Forelimb muscle (tissue), 1 donor: ENCODE results near the gene IGFBP6. TPM values are rescaled to one million over a fixed set of nuclear protein-coding genes. Genes with fewer than 3 reads are reported as not detected.

Experiments used
- DNase-seq: peaks from one replicate; pipeline ENCODE4 v3.0.0-alpha.2; 2013; ENCODE audit warnings: low read depth
- polyA plus RNA-seq: library from polyadenylated mRNA; unstranded; fragments of 120-200 nt; gene quantifications from one replicate; pipeline ENCODE4 v1.2.1, GENCODE V29; 2013; ENCODE audit not compliant: insufficient read length

The IGFBP6 gene
- polyA plus RNA-seq, 1 donor, result 59.2 TPM

DNA sequence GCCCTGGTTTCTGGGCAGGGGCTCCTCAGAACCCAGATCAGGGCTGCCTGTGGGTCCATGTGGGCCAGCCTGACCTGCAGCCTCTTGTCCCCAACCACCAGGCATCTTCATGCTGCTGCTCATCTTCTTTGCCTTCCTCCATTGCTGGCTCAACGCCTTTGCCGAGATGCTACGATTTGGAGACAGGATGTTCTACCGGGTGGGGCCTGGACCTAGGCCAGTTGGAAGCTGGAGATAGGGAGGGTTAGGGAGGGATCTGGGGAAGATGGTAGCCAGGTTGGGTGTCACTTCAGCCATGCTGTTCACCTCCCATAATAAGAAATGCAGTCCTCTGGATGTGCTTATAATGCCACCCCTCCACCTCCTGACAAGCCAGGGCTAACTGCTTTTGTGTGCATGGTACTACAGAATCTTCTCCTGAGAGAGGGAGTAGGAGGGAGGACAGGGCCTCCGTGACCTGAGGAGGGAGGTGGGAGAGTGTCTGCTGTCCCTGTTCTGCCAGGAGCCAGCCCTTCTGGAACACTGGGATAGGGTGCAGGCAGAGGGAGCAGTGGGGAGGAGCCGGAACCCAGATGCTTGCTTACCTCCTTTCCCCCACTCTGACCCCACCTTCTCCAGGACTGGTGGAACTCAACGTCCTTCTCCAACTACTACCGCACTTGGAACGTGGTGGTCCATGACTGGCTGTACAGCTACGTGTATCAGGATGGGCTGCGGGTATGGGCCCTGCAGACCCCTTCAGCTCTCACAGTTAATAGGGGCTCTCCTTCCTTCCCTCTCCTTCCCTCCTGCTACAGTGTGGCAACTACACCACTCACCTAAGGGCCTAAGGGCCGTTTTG, 23.4 kb downstream of the IGFBP6 start:
- no peak for DNase-seq

DNA sequence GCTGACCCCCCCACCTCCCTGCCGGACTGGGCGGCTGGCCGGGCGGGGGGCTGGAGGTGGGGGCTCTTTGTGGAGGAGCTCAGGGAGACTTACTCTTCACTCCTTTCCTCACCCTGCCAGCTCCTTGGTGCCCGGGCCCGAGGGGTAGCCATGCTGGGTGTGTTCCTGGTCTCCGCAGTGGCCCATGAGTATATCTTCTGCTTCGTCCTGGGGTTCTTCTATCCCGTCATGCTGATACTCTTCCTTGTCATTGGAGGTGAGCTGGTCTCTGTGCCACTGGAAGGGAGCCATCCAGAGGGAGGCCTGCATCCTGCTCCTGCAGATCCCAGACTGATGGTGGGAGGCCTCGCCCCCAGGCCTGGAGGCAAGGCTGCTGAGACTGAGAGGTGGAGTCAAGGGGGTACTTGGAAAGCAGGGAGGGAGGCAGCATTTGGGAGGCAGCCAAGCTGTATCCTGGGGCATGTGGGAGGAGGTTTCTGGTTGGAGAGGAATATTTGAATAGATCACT, 25.5 kb downstream of the IGFBP6 start:
- DNase-seq, result no peak

DNA sequence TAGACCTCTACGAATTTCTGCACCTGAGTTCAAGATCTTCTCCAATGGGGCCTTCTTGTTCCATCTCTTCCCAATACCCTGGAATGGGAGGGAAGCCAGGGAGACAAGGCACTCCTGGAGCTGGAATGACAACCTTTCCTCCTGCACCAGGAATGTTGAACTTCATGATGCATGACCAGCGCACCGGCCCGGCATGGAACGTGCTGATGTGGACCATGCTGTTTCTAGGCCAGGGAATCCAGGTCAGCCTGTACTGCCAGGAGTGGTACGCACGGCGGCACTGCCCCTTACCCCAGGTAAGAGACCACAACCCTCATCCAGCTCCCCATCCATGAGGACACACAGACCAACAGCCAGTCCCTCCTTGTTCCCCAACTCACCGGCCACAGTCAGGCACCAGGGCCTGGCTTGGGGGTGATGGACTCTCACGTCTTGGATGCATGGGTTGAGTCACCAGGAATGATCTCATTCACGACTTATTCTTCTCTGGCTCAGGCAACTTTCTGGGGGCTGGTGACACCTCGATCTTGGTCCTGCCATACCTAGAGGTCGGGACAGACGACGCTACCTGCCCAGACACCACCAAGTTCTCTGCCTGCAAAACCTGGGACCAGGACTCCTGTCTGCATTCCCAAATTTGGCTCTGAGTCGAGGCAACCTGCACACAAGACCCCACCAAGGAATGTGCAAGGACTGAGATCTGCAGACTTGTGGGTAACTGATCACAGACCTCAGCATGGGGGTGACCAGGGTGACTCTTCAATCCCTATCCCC, 26.3 kb downstream of the IGFBP6 start:
- DNase-seq, result no peak

DNA sequence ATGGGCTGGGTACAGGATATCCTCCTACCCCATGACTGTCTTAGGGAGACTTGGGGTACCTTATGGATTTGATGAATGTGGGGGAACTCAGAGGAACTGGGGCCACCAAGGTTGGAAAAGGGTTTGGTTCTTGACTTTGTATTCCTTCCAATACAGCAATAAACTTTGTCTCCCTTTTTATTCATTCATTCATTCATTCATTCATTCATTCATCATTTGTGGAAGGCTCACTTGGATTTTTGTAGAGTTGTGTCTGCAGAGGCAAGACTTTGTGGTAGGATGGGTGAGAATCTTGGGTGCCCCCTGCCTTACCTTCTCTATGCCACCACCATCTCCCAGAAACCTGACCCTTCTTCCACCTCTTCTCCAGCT, 26.9 kb downstream of the IGFBP6 start:
- DNase-seq, result no peak

DNA sequence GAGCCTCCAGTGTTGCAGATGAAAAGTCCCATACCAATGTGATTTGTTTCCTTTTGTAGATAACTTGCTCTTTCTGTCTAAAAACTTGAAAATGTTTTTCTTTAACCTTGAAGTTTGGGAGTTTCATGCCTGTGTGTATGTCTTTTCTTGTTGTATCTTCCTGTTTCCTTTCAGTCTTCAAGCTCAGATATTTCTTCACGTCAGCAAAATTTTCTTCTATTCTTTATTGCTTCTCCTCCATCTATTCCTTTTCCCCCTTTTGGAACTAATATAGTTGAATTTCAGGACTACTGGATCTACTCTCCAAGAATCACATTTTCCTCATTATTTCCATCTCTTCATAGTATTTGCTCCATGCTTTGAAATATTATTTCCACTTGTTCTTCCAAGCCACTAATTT, 29.7 kb downstream of the IGFBP6 start:
- no peak for DNase-seq

DNA sequence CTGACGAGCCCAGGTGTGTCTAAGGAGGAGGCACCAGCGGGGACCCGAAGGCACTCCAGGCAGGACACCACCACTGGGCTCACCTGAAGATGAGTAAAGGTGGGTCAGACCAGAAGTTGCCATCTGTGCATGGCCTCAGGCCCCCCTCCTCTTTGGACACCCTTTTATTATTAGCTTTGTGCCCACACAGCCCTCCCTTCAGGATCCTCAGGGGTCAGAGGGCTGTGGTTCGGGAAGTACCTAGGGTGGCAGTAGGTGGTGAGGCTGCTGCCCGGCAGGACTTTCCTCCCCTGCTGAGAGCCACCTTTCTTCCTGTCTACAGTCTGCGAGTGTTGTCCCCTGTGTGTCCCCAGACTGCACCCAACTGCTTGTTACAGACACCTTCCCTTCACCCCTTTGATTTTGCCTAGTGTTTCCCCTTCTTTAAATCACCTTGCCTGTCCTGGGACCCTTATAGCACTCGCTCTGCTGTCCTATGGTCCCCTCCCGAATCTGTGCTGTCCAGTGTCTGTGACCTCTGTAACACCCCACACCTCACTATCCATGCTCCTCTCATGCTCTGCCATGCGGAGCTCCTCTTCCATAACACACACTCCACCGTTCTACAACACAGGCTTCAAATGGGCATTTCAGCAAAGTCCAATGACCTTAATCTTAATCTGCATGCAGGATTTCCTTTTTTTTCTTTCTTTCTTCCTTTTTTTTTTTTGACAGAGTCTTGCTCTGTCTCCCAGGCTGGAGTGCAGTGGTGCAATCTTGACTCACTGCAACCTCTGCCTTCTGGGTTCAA, 31.5 kb downstream of the IGFBP6 start:
- no peak for DNase-seq

DNA sequence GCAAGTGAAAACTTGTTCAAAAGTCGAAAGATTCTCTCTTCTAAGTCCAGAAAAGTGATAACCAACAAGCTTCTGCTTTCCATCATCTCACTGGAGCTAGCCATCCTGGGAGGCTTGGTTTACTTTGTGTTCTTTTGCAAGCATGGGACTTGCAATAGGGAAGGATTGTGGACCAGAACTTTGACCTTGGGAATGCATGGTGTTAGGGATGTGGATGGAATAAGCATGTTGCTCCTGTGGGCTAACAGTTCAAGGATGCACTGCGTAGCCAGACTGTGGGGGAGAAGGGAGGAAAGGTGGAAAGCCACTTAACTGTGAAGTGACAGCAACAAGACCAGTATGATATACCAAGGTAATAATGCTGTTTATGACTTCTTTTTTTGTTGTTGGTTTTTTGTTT, 34.4 kb downstream of the IGFBP6 start:
- no peak for DNase-seq

DNA sequence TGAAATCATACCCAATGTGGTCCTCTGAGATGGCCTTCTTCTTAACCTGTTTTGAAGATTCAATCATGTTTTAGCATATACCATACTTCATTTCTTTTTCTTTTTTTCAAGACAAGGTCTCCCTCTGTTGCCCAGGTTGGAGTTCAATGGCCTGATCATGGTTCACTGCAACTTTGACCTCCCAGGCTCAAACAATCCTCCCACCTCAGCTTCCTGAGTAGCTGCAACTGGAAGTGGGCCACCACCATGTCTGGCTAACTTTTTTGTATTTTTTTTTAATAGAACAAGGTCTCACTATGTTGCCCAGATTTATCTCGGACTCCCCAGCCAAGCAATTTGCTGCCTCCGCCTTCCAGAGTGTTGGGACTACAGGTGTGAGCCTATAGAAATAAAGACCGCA, 36.3 kb downstream of the IGFBP6 start:
- no peak for DNase-seq

DNA sequence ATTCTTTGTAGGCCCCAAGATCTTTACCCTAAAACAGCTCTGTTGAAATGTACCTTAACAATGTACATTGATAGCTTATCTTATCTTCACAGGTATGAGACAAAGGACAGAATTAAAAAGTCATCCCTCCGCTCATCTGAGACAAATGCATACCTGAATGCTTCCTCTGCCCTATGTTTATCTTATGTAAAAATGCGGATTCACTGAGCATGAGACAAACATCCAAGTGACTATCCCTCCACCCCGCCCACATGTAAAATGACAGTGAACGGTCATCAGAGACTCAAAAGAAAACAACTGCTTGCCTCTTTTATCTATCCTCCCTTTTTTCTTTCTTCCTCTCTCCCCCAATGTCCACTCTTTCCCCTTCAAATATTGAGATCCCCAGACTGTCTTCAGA, 45.9 kb downstream of the IGFBP6 start:
- no peak for DNase-seq

DNA sequence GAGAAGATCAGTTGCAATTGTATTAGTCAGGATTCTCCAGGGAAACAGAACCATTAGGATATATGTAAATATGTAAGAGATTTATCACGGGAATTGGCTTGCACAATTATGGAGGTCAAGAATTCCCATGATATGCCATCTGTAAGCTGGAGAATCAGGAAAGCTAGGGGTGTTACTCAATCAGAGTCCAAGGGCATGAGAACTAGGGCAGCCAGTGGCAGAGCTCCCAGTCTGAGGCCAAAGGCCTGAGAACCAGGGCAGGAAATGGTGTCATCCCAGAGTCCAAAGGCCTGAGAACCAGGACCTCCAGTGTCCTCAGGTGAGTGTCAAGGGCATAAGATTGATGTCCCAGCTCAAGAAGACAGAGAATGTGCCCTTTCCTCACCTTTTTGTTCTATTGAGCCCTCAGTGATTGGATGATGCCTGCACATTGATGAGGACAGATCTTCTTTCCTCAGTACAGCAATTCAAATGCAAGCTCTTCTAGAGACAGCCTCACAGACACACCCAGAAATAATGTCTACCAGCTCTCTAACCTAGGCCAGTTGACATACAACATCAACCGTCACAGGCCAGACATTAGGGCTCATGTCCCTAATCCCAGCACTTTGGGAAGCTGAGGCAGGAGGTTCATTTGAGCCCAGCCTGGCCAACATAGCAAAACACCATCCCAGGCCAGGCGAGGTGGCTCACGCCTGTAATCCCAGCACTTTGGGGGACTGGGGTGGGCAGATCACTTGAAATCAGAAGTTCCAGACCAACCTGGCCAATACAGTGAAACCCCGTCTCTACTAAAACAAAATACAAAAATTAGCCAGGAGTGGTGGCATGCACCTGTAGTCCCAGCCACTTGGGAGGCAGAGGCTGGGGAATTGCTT, 48.2 kb downstream of the IGFBP6 start:
- DNase-seq, result no peak

DNA sequence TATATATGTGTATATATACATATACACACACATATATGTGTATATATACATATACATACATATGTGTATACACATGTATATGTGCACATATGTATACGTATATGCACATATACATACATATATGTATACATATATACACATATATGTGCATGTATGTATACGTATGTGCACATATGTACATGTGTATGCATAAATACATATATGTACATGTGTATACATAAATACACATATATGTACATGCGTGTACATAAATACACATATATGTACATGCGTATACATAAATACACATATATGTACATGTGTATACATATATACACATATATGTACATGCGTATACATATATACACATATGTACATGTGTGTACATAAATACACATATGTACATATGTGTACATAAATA, 49.7 kb downstream of the IGFBP6 start:
- DNase-seq, result no peak

DNA sequence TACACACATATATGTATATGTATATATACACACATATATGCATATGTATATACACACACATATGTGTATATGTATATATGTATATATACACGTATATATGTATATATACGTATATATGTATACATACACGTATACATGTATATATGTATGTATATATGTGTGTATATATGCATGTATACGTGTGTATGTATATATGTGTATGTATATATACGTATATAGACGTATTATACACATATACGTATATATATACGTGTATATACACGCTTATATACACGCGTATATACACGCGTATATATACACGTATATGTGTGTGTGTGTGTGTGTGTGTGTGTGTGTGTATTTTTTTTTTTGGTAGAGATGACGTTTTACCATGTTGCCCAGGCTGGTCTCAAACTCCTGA, 50.2 kb downstream of the IGFBP6 start:
- DNase-seq, result no peak

DNA sequence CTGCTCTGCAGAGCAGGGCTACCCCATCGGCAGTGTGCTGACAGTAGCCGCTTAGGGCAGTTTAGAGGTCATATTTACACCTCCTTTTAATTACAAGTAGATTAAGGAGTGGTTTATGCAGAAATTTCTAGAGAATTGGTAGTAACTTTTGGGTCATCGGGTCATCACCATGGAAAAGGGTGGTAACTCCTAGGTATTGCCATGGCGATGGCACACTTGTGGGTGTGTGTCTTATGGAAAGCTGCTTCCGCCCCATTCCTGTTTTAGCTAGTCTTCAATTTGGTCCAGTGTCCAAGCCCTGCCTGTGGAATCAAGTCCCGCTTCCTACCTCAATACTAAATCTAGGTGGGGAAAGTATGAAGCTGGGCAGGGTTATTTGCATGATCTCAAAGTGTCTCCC, 53.6 kb downstream of the IGFBP6 start:
- no peak for DNase-seq

Other genes starting within 250 kb of the IGFBP6 start
- not detected for gene KRT78, start 248.7 kb upstream of the IGFBP6 start, polyA plus RNA-seq
- 3.2 TPM for gene KRT8, start 192.6 kb upstream of the IGFBP6 start, polyA plus RNA-seq
- 4.0 TPM for gene KRT18, start 148.5 kb upstream of the IGFBP6 start, polyA plus RNA-seq
- gene EIF4B, start 91.2 kb upstream of the IGFBP6 start, polyA plus RNA-seq, result 449 TPM
- gene TNS2, start 47.6 kb upstream of the IGFBP6 start, polyA plus RNA-seq, result 97.9 TPM
- gene SPRYD3, start 18.3 kb upstream of the IGFBP6 start, polyA plus RNA-seq, result 18.4 TPM
- 0.11 TPM for gene SOAT2, start 5.8 kb downstream of the IGFBP6 start, polyA plus RNA-seq
- 27.9 TPM for gene ZNF740, start 83.1 kb downstream of the IGFBP6 start, polyA plus RNA-seq
- gene CSAD, start 83.3 kb downstream of the IGFBP6 start, polyA plus RNA-seq, result 54.5 TPM
- 1.2 TPM for gene ITGB7, start 109.6 kb downstream of the IGFBP6 start, polyA plus RNA-seq
- 22.5 TPM for gene RARG, start 134.5 kb downstream of the IGFBP6 start, polyA plus RNA-seq
- 4.3 TPM for gene ESPL1, start 170.6 kb downstream of the IGFBP6 start, polyA plus RNA-seq
- 497 TPM for gene PFDN5, start 197.9 kb downstream of the IGFBP6 start, polyA plus RNA-seq
- gene MYG1, start 202.0 kb downstream of the IGFBP6 start, polyA plus RNA-seq, result 37.2 TPM
- gene AAAS, start 223.9 kb downstream of the IGFBP6 start, polyA plus RNA-seq, result 52.4 TPM
- gene SP7, start 238.7 kb downstream of the IGFBP6 start, polyA plus RNA-seq, result 0.15 TPM